Endothelial cell of umbilical vein (primary cell): ENCODE measurements around the gene TAF4B.

Experiments used
- JUN ChIP-seq: IDR thresholded peaks from 2 replicates; pipeline ENCODE4 v1.6.1; 2011; ENCODE audit warnings: borderline replicate concordance, low read depth; ENCODE audit not compliant: insufficient read length, insufficient read depth
- MAX ChIP-seq: IDR thresholded peaks from 2 replicates; pipeline ENCODE4 v1.6.1; 2011; ENCODE audit not compliant: insufficient read depth, insufficient read length
- POLR2A ChIP-seq: IDR thresholded peaks from 2 replicates; pipeline ENCODE4 v1.6.1; 2012; ENCODE audit warnings: low read depth, mild to moderate bottlenecking, control low read depth, low read length
- POLR2AphosphoS5 ChIP-seq: IDR thresholded peaks from 2 replicates; pipeline ENCODE4 v1.6.1; 2012; ENCODE audit warnings: low read depth, mild to moderate bottlenecking, control low read depth, low read length, moderate library complexity; ENCODE audit not compliant: insufficient read depth
- TF ChIP-seq, protein P1 (sequence below), 2 donors: IDR thresholded peaks; 1 replicate in 1 of 2; 2 replicates in 1 of 2; pipeline ENCODE4 v1.5.1; 2011; ENCODE audit warnings: low read length in 2 of 2, mild to moderate bottlenecking in 2 of 2, moderate library complexity in 2 of 2, control low read depth in 1 of 2, inconsistent platforms in 1 of 2, low read depth in 1 of 2; ENCODE audit not compliant: insufficient read depth in 1 of 2; ENCODE audit errors: extremely low read depth in 1 of 2

GRCh38 chr18:26190506-26190905 lies 35.7 kb upstream of the TAF4B start:
- TF ChIP-seq POLR2AphosphoS5 (no peak), POLR2A (no peak), JUN (no peak), MAX (no peak)
- TF ChIP-seq, protein P1, sequence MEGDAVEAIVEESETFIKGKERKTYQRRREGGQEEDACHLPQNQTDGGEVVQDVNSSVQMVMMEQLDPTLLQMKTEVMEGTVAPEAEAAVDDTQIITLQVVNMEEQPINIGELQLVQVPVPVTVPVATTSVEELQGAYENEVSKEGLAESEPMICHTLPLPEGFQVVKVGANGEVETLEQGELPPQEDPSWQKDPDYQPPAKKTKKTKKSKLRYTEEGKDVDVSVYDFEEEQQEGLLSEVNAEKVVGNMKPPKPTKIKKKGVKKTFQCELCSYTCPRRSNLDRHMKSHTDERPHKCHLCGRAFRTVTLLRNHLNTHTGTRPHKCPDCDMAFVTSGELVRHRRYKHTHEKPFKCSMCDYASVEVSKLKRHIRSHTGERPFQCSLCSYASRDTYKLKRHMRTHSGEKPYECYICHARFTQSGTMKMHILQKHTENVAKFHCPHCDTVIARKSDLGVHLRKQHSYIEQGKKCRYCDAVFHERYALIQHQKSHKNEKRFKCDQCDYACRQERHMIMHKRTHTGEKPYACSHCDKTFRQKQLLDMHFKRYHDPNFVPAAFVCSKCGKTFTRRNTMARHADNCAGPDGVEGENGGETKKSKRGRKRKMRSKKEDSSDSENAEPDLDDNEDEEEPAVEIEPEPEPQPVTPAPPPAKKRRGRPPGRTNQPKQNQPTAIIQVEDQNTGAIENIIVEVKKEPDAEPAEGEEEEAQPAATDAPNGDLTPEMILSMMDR (IDR thresholded peaks at IDR 0.05; ENCODE audit: extremely low read depth in 1 of 2, insufficient read depth in 1 of 2, low read depth in 1 of 2, low read length in 2 of 2), result no peak
